Cardiac fibroblast (primary cell): ENCODE results near the gene ILF2.

Experiments
- DNase-seq, 2 donors: peaks; one replicate each; pipeline versions ENCODE4 v3.0.0 to v3.0.0-alpha.2; 2010; ENCODE audit warnings: low read depth in 2 of 2
- H3K4me3 ChIP-seq, 2 donors: replicated peaks in 1 of 2; 1 replicate in 1 of 2; 2 replicates in 1 of 2; pipeline ENCODE4 v1.5.1; 2011; ENCODE audit warnings: low read depth in 2 of 2, low read length in 2 of 2, mild to moderate bottlenecking in 2 of 2, moderate library complexity in 1 of 2
- TF ChIP-seq, protein P1 (sequence below): IDR thresholded peaks from one replicate; pipeline ENCODE4 v1.5.1; 2011; ENCODE audit warnings: low read depth, mild to moderate bottlenecking, low read length, inconsistent platforms

ILF2 gene

DNA sequence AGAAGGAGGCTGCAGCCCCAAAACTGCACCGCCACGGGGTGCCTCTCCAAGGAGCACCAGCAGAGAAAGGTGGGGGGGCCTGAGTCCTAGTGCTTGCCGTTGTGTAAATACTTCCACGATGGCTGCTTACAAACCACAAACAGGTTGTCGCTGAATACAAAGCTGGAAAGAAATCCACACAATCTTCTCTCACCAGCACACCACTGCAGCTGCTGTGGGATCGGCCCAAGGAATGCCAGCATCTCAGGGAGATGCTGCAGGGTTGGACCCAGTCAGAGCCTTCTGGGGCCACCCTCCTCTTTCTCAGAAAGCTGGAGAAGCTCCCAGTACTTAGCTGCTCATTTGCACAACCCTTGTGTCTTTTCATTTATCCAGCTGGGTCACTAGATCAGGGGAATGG lies 51.6 kb downstream of the ILF2 start:
- H3K4me3 ChIP-seq = no peak overlapping the region
- TF ChIP-seq, protein P1, sequence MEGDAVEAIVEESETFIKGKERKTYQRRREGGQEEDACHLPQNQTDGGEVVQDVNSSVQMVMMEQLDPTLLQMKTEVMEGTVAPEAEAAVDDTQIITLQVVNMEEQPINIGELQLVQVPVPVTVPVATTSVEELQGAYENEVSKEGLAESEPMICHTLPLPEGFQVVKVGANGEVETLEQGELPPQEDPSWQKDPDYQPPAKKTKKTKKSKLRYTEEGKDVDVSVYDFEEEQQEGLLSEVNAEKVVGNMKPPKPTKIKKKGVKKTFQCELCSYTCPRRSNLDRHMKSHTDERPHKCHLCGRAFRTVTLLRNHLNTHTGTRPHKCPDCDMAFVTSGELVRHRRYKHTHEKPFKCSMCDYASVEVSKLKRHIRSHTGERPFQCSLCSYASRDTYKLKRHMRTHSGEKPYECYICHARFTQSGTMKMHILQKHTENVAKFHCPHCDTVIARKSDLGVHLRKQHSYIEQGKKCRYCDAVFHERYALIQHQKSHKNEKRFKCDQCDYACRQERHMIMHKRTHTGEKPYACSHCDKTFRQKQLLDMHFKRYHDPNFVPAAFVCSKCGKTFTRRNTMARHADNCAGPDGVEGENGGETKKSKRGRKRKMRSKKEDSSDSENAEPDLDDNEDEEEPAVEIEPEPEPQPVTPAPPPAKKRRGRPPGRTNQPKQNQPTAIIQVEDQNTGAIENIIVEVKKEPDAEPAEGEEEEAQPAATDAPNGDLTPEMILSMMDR = no peak
- no peak for DNase-seq

DNA sequence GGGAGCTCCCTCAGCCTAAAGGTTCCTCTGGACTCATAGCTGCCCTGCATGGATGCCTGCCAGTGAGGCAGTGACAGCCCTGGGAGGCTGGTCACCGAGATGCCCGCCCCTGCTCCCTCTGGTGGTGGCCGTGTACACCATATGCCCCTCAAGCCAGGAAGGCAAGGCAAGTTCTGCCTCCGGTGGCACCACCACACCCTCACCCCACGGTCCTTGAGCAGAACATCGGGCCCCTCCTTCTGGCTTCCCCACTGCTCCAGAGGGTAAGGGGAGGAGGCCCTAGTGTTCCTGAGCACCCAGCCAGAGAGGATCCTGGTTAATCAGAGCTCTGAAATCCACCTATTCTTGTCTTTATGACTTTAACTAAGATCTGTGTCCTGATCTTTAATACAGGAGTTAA lies 53.1 kb downstream of the ILF2 start:
- TF ChIP-seq, protein P1 = peak; percentile 88
- no peak overlapping the region for H3K4me3 ChIP-seq
- peak in 1 of 2 donors; percentile 78 for DNase-seq

DNA sequence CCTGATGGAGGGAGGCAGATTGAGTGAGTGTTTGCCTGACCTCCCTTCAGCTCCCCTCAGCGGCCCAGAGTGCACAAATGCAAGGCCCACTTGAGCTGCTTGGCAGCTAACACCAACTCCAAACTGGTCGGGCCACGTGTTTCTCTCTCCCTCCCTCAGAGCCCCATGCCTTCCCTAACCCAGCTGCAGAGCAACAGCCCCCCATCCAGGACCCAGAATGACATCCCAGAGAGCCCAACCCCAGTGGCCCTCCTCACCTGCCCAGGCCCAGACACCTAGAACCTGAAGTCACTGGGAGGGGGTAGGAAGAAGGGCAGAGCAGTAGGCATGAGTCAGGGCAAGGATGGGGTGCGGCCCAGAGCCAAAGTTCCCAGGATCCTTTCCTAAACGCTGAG lies 53.9 kb downstream of the ILF2 start:
- no peak for DNase-seq
- H3K4me3 ChIP-seq = no peak overlapping the region
- TF ChIP-seq, protein P1 = no peak

DNA sequence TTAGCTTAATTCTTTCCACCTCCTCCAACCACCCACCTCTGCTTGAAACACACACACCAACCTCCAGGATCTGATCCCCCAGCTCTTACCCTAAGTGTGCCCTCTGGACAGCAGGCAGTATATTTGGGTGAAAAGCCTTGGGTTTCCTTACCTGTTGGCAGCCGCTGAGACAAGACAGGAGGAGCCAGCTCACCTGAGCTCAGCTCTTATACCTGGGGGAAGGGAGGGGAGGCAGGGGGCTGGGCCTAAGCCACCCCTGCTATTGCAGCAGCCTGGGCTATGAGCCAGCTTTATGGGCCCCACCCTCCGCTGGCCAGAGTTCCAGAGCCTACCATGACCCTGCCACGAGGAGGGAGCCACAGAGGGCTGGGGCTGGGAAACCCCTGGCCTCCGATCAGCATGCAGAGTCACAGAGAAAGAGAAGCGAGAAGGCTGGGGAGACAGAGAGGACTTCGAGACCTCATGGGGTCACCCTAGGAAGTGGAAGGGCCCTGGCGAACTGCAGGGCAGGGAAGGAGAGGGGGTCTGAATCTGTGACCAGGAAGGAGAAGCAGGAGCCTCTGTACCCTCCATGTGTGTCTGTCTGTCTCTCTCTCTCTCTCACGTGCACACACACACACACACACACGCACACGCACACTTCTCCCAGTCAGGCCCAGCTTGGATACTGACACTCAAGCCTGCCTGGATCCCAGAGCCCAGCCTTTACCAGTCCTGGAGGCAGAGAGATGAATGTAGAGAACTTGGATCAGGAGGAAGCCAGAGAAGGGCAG lies 54.5 kb downstream of the ILF2 start, which contains the start of gene S100A14:
TSS of gene S100A14 (minus strand) at position 182 of the 773 bp plus-strand sequence. CDS start 467 bp downstream, outside the sequence.
- no peak within 1 kb of the TSS for H3K4me3 ChIP-seq
- no peak for DNase-seq
- TF ChIP-seq, protein P1 = no peak

DNA sequence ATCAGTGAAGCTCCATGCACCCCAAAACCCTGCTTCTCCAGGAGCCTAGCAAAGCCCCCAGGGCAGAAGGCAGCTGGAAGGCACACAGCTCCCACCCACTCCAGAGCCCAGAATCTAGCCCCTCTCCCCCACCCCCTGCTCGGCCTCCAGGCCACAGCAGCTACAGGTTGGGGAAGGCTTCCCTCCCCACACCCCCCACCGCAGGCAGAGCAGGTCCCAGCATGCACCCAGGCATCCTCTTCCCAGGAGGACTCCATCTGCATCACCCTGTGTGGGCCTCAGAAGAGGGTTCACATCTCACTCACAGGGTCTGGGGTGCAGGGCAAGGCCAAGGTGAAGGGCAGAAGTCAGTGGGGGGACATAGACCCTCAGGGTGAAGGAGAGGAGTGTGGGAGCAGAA lies 55.4 kb downstream of the ILF2 start:
- TF ChIP-seq, protein P1 = no peak
- H3K4me3 ChIP-seq = no peak overlapping the region
- DNase-seq = no peak

DNA sequence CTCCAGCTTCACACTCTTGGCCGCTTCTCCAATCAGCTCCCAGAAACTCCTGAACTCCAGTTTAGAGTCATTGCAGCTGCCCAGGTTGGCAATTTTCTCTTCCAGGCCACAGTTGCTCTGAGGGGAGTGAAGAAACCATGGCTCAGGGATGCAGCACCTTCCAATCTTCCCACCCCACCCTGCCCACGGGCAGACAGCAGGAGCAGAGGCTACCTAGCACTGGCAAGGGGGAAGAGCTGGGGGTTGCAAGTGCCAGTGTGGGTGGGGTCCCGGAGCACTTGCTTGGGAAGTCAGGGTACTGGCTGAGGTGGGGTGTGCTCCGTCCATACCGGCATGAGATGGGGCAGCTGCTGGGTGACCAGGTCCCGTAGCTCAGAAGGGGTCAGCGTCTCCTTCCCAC lies 55.9 kb downstream of the ILF2 start:
- TF ChIP-seq, protein P1 = no peak
- no peak for DNase-seq
- no peak overlapping the region for H3K4me3 ChIP-seq
